Neural progenitor cell (in vitro differentiated cells): Measurements from ENCODE around the gene SLC6A7.

Experiments used
- EZH2 ChIP-seq: fragments of 200-600 bp; sonication (generic); IDR thresholded peaks from 2 replicates; pipeline ENCODE4 v1.6.1; 2017; ENCODE audit warnings: antibody characterized with exemption, mild to moderate bottlenecking, moderate library complexity
- EZH2phosphoT487 ChIP-seq: fragments of 200-600 bp; sonication (generic); IDR thresholded peaks from 2 replicates; pipeline ENCODE4 v1.6.1; 2017; ENCODE audit warnings: antibody characterized with exemption
- TF ChIP-seq, protein P1 (sequence below): fragments of 200-600 bp; sonication (generic); IDR thresholded peaks from 2 replicates; pipeline ENCODE4 v1.5.1; 2017; ENCODE audit warnings: antibody characterized with exemption, mild to moderate bottlenecking

DNA sequence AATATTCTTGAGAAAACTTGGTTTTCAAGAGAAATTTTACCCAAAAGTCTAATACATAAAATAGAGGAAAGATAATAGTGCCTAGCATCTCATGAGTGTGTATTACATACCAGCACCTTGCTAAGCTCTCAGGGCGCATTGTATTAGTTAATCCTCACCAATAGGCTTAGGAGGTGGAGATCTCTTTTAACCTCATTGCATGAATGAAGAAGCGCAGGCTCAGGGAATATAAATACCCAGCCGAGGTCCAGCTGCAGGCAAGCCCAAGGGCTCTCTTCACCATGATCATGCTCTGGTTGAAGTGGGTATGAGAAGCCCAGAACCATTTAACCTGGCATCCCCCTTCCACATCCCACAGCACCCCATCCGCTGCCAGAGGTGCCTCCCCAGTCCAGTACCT is 53.7 kb downstream of the SLC6A7 start:
- TF ChIP-seq, protein P1, sequence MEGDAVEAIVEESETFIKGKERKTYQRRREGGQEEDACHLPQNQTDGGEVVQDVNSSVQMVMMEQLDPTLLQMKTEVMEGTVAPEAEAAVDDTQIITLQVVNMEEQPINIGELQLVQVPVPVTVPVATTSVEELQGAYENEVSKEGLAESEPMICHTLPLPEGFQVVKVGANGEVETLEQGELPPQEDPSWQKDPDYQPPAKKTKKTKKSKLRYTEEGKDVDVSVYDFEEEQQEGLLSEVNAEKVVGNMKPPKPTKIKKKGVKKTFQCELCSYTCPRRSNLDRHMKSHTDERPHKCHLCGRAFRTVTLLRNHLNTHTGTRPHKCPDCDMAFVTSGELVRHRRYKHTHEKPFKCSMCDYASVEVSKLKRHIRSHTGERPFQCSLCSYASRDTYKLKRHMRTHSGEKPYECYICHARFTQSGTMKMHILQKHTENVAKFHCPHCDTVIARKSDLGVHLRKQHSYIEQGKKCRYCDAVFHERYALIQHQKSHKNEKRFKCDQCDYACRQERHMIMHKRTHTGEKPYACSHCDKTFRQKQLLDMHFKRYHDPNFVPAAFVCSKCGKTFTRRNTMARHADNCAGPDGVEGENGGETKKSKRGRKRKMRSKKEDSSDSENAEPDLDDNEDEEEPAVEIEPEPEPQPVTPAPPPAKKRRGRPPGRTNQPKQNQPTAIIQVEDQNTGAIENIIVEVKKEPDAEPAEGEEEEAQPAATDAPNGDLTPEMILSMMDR, result no peak
- no peak for TF ChIP-seq EZH2
- peak; percentile 38 for TF ChIP-seq EZH2phosphoT487
